Tibial nerve (tissue), 4 donors: ENCODE data around the gene MGST2.

Source experiments
- CTCF ChIP-seq, 5 experiments: fragments of 200-600 bp in 3 of 5; fragments of 450-650 bp in 2 of 5; sonication (generic) in 3 of 5; IDR thresholded peaks; one replicate each; pipeline ENCODE4 v1.5.1; 2016 to 2019; ENCODE audit warnings: antibody characterized with exemption in 5 of 5, mild to moderate bottlenecking in 3 of 5, moderate library complexity in 2 of 5
- EP300 ChIP-seq, 2 donors: sonication (generic); formaldehyde crosslinking; IDR thresholded peaks; one replicate each; pipeline ENCODE4 v1.6.1; 2017; ENCODE audit warnings: antibody characterized with exemption in 2 of 2, mild to moderate bottlenecking in 1 of 2

- TF ChIP-seq CTCF (IDR thresholded peaks at IDR 0.05): no peak
- TF ChIP-seq EP300 (IDR thresholded peaks at IDR 0.05): no peak
Measured at GRCh38 chr4:139736274-139736660, 70.6 kb downstream of the MGST2 start.
